SK-N-SH (cell line): ENCODE data around the gene MARCHF3.

Experiments
- CTCF ChIP-seq: fragments of 200-600 bp; sonication (generic); IDR thresholded peaks from 2 replicates; pipeline ENCODE4 v1.6.1; 2017; ENCODE audit warnings: antibody characterized with exemption, mild to moderate bottlenecking, moderate library complexity
- EZH2phosphoT487 ChIP-seq: fragments of 200-600 bp; sonication (generic); IDR thresholded peaks from 2 replicates; pipeline ENCODE4 v1.6.1; 2017; ENCODE audit warnings: low read depth, mixed run types, mild to moderate bottlenecking, antibody characterized with exemption, moderate library complexity, borderline replicate concordance
- FOSL2 ChIP-seq: IDR thresholded peaks from 2 replicates; pipeline ENCODE4 v1.4.0; 2012; ENCODE audit warnings: low read depth, mild to moderate bottlenecking, moderate library complexity, borderline replicate concordance
- GABPA ChIP-seq: IDR thresholded peaks from 2 replicates; pipeline ENCODE4 v1.4.0; 2012; ENCODE audit warnings: low read depth, mild to moderate bottlenecking
- GATA2 ChIP-seq: sonication (generic); formaldehyde crosslinking; IDR thresholded peaks from 2 replicates; pipeline ENCODE4 v1.5.0; 2020; ENCODE audit warnings: mild to moderate bottlenecking, missing genetic modification reagents
- MAX ChIP-seq: IDR thresholded peaks from 2 replicates; pipeline ENCODE4 v1.4.0; 2012; ENCODE audit warnings: low read depth
- NFIC ChIP-seq: IDR thresholded peaks from 2 replicates; pipeline ENCODE4 v1.4.0; 2012; ENCODE audit warnings: borderline replicate concordance
- REST ChIP-seq: IDR thresholded peaks from 2 replicates; pipeline ENCODE4 v1.6.1; 2012; ENCODE audit warnings: mild to moderate bottlenecking, low read depth, low read length, moderate library complexity
- SMC3 ChIP-seq: IDR thresholded peaks from 2 replicates; pipeline ENCODE4 v1.6.1; 2012; ENCODE audit warnings: low read depth, low read length, improper control_type of control experiment
- TAF1 ChIP-seq: IDR thresholded peaks from 2 replicates; pipeline ENCODE4 v1.6.1; 2012; ENCODE audit warnings: low read depth, mild to moderate bottlenecking, low read length, moderate library complexity, borderline replicate concordance
- ZBTB33 ChIP-seq: IDR thresholded peaks from 2 replicates; pipeline ENCODE4 v1.4.0; 2012; ENCODE audit warnings: low read depth, borderline replicate concordance

GRCh38 chr5:126981701-126982100 lies 48.7 kb downstream of the MARCHF3 start:
- TF ChIP-seq CTCF (no peak), REST (no peak), NFIC (no peak), GATA2 (CRISPR knock-in tag) (no peak), MAX (no peak), TAF1 (no peak), SMC3 (no peak), EZH2phosphoT487 (no peak), FOSL2 (no peak), ZBTB33 (no peak), GABPA (no peak)
